OCI-LY3 (cell line): Measurements from ENCODE around the gene ANK2.

Source experiments
- H2AFZ ChIP-seq: fragments of 200-600, 300-600 bp; shearing (Covaris generic); 2 replicates; pipeline ENCODE4 v1.6.0; 2014; ENCODE audit warnings: antibody characterized with exemption, low read depth, low read length
- H3K27ac ChIP-seq: fragments of 200-600, 300-600 bp; sonication (generic); 2 replicates; pipeline ENCODE4 v1.5.1; 2014; ENCODE audit warnings: mild to moderate bottlenecking, low read length, moderate library complexity, mixed read lengths
- H3K27me3 ChIP-seq: fragments of 200-600, 300-600 bp; sonication (generic); 2 replicates; pipeline ENCODE4 v1.6.1; 2014; ENCODE audit warnings: low read depth, low read length, mixed read lengths
- H3K36me3 ChIP-seq: fragments of 200-600, 300-600 bp; sonication (generic); replicated peaks from 2 replicates; pipeline ENCODE3; 2014; ENCODE audit warnings: low read depth, low read length, mixed read lengths
- H3K4me1 ChIP-seq: fragments of 300-600, 200-600 bp; sonication (generic); 2 replicates; pipeline ENCODE4 v1.6.1; 2014; ENCODE audit warnings: low read length, mixed read lengths
- H3K4me2 ChIP-seq: fragments of 200-600, 300-600 bp; sonication (generic); 2 replicates; pipeline ENCODE4 v1.6.1; 2014; ENCODE audit warnings: low read length, mixed read lengths
- H3K4me3 ChIP-seq: fragments of 300-600, 200-600 bp; sonication (generic); 2 replicates; pipeline ENCODE4 v1.5.1; 2014; ENCODE audit warnings: antibody characterized with exemption, mild to moderate bottlenecking, low read length, moderate library complexity
- H3K79me2 ChIP-seq: fragments of 300-600, 200-600 bp; shearing (Covaris generic); 2 replicates; pipeline ENCODE4 v1.6.1; 2014; ENCODE audit warnings: mild to moderate bottlenecking, low read length, mixed read lengths
- H3K9ac ChIP-seq: fragments of 300-600, 200-600 bp; shearing (Covaris generic); 2 replicates; pipeline ENCODE4 v1.6.0; 2014; ENCODE audit warnings: mild to moderate bottlenecking, low read length, moderate library complexity
- H3K9me3 ChIP-seq: fragments of 200-600, 300-600 bp; shearing (Covaris generic); 2 replicates; pipeline ENCODE4 v1.6.1; 2014; ENCODE audit warnings: low read length, mixed read lengths; ENCODE audit not compliant: insufficient read depth
- H4K20me1 ChIP-seq: fragments of 200-600, 300-600 bp; sonication (generic); 2 replicates; pipeline ENCODE4 v1.6.1; 2016; ENCODE audit warnings: low read length, mixed read lengths; ENCODE audit not compliant: insufficient read depth
- EZH2phosphoT487 ChIP-seq: fragments of 200-600 bp; shearing (Covaris generic); IDR thresholded peaks from 2 replicates; pipeline ENCODE4 v1.6.1; 2018; ENCODE audit warnings: antibody characterized with exemption, mixed run types, low read depth
- TF ChIP-seq, protein P1 (sequence below): fragments of 200-600, 300-600 bp; sonication (generic); IDR thresholded peaks from 2 replicates; pipeline ENCODE4 v1.5.1; 2014; ENCODE audit warnings: antibody characterized with exemption, low read length, low read depth

The ANK2 gene

DNA sequence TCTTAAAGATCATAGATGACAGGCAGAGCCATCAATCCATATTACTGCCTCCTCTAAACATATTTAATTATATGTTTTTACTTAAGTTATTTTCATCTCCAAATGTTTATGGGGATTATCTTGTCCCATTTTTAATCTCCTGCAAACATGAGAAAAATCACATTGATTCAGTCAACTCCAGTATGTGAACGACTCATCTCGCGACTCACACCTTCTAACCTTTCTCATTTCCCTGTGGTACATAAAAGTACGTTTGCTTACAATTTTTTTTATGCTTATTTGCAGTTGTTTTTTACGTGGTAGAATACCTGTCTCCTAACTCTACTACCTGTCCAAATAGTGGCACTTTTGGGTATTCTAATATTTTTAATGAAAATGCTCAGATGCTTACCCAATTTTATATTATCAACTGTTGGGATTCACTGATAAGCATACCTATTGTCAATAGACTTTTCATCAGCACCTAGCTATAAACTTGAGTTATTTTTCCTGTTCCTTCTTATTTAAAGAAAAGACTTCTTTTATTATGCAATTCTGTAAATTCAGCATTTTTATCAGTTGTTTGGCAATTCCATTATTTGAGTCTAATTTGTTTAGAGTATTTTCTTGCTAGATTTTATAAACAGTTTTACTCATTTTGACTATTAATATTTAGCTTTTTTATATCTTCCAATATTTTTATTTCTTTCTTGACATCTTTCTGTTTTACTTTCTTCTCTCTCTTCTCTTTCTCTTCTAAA is 276.6 kb downstream of the ANK2 start:
- TF ChIP-seq, protein P1, sequence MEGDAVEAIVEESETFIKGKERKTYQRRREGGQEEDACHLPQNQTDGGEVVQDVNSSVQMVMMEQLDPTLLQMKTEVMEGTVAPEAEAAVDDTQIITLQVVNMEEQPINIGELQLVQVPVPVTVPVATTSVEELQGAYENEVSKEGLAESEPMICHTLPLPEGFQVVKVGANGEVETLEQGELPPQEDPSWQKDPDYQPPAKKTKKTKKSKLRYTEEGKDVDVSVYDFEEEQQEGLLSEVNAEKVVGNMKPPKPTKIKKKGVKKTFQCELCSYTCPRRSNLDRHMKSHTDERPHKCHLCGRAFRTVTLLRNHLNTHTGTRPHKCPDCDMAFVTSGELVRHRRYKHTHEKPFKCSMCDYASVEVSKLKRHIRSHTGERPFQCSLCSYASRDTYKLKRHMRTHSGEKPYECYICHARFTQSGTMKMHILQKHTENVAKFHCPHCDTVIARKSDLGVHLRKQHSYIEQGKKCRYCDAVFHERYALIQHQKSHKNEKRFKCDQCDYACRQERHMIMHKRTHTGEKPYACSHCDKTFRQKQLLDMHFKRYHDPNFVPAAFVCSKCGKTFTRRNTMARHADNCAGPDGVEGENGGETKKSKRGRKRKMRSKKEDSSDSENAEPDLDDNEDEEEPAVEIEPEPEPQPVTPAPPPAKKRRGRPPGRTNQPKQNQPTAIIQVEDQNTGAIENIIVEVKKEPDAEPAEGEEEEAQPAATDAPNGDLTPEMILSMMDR: no peak
- TF ChIP-seq EZH2phosphoT487: no peak
- Histone ChIP-seq H3K9ac (no peak overlapping the region), H3K4me3 (no peak overlapping the region), H2AFZ (no peak overlapping the region), H3K36me3 (no peaks in the 10 kb centered on the region), H3K27ac (no peak overlapping the region), H4K20me1 (no peaks in the 10 kb centered on the region), H3K79me2 (no peaks in the 10 kb centered on the region), H3K4me2 (no peak overlapping the region), H3K9me3 (no peaks in the 10 kb centered on the region), H3K27me3 (no peaks in the 10 kb centered on the region), H3K4me1 (peaks cover 3% of the 10 kb centered on the region; the same call in 1 of the 2 replicates)

DNA sequence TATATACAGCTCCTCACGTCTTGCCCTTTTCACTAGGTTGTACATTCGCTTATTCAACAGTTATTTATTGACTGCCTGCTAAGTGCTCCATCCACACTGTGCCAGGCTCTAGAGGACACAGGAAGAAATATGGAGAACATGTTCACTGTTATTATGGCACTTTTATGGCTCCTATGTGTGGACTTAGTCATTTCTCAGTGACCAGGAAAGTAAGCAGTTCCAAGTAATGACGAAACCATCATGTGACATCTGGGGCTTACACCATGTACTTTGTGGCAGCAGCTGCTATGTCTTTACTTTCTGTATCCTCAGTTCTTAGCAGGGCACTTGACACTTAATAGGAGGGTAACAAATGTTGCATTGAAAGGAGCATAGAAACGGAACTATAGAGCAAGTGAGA is 278.0 kb downstream of the ANK2 start:
- Histone ChIP-seq H3K4me2 (no peak overlapping the region), H3K9me3 (no peaks in the 10 kb centered on the region), H3K27ac (no peak overlapping the region), H3K27me3 (no peaks in the 10 kb centered on the region), H3K36me3 (no peaks in the 10 kb centered on the region), H2AFZ (no peak overlapping the region), H4K20me1 (no peaks in the 10 kb centered on the region), H3K79me2 (no peaks in the 10 kb centered on the region), H3K4me3 (no peak overlapping the region), H3K9ac (no peak overlapping the region), H3K4me1 (peaks cover 3% of the 10 kb centered on the region; the same call in 1 of the 2 replicates)
- no peak for TF ChIP-seq EZH2phosphoT487
- TF ChIP-seq, protein P1: no peak

DNA sequence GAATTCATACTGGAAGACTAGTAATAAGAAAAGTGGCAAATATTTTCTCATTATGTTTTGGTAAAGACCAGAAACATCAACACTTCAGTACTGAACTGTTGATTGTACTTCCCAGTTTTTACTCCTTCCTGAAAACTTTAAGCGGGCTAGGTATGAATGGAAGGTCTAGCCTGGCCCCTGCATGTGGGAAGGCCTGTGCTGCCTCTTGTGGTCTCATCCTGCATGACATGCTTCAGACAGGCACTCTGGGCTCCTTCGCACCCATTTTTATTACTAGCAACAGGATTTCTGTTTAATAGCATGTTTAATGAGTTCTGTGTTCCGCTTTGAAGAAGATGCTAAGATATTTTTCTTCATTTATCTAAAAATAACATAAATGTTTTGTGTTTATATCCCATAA is 279.1 kb downstream of the ANK2 start:
- no peak for TF ChIP-seq EZH2phosphoT487
- TF ChIP-seq, protein P1: peak; percentile 41
- Histone ChIP-seq H3K4me2 (no peak overlapping the region), H3K4me1 (peaks cover 3% of the 10 kb centered on the region; the same call in 1 of the 2 replicates), H3K27me3 (no peaks in the 10 kb centered on the region), H3K9me3 (no peaks in the 10 kb centered on the region), H3K27ac (no peak overlapping the region), H4K20me1 (no peaks in the 10 kb centered on the region), H3K9ac (no peak overlapping the region), H3K4me3 (no peak overlapping the region), H2AFZ (no peak overlapping the region), H3K36me3 (no peaks in the 10 kb centered on the region), H3K79me2 (no peaks in the 10 kb centered on the region)

DNA sequence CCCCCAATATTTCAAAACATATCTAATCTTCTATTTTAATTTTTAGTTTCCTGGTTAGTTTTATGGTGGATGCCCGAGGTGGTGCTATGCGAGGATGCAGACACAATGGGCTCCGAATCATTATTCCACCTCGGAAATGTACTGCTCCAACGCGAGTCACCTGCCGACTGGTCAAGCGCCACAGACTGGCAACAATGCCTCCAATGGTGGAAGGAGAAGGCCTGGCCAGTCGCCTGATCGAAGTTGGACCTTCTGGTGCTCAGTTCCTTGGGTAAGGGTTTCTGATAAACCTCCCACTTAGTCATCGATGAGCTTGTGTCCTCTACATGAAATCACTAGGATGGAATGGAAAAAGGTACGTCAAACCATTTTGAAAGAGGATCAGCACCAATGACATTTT is 280.7 kb downstream of the ANK2 start:
- TF ChIP-seq, protein P1: no peak
- TF ChIP-seq EZH2phosphoT487: no peak

More for the DNA sequence above, 280.7 kb downstream of the ANK2 start:
- Histone ChIP-seq H3K27me3 (no peaks in the 10 kb centered on the region), H3K27ac (no peak overlapping the region), H3K9ac (no peak overlapping the region), H4K20me1 (no peaks in the 10 kb centered on the region), H3K4me2 (no peak overlapping the region), H3K4me1 (peaks cover 3% of the 10 kb centered on the region; the same call in 1 of the 2 replicates), H3K36me3 (no peaks in the 10 kb centered on the region), H3K9me3 (no peaks in the 10 kb centered on the region), H3K4me3 (no peak overlapping the region), H3K79me2 (no peaks in the 10 kb centered on the region), H2AFZ (no peak overlapping the region)
